ENCODE data around the gene ATAD3C.

ATAD3C gene

DNA sequence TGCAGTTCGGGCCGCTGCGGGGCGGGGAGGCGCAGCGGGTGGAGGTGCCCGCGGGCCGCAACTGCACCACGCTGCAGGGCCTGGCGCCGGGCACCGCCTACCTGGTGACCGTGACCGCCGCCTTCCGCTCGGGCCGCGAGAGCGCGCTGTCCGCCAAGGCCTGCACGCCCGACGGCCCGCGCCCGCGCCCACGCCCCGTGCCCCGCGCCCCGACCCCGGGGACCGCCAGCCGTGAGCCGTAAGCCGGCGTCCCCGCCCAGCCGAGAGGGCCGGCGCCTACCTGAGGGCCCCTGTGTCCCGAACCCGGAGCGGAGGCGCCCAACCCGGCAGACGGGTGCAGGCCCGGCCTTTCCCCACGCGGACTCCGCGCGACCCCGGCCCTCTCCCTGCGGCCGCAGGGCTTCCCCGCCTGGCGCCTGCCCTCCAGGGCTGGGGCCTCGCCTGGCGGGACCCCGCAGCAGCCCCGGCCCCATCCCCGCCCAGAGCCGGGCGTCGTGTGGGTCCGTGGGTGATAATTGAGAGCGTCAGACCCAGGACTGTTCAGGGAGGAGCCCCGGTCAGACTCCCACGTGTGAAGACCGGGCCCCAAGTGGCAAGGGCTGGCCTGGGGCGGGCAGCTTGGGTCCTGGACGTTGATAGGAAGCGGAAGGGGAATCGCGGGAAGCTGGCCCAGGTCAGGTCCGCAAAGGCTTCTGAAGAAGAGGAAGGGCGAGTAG is 9.8 kb upstream of the ATAD3C start:
- Histone ChIP-seq H3K4me1 (ENCODE audit: control insufficient read depth, insufficient read depth, low read length) (no peaks in the 10 kb centered on the region), H3K4me3 (ENCODE audit: low read depth, low read length) (no peak overlapping the region), H3K9me3 (ENCODE audit: control insufficient read depth, insufficient read depth, low read depth, low read length) (no peaks in the 10 kb centered on the region), H3K27ac (ENCODE audit: extremely low read depth, low read depth, low read length) (no peak overlapping the region), H3K36me3 (ENCODE audit: control insufficient read depth in 2 of 2, insufficient read depth in 1 of 2, low read length in 2 of 2) (peaks cover 0 to 9% of the 10 kb centered on the region in 2 experiments; a peak in 1 of 3 replicates)
- TF ChIP-seq ZNF266 (tag by site-specific recombination; IDR thresholded peaks at IDR 0.05; ENCODE audit: low read depth), result no peak
- no peak for TF ChIP-seq SETDB1 (IDR thresholded peaks at IDR 0.05; ENCODE audit: insufficient read length, low read length)
- TF ChIP-seq, protein P1, sequence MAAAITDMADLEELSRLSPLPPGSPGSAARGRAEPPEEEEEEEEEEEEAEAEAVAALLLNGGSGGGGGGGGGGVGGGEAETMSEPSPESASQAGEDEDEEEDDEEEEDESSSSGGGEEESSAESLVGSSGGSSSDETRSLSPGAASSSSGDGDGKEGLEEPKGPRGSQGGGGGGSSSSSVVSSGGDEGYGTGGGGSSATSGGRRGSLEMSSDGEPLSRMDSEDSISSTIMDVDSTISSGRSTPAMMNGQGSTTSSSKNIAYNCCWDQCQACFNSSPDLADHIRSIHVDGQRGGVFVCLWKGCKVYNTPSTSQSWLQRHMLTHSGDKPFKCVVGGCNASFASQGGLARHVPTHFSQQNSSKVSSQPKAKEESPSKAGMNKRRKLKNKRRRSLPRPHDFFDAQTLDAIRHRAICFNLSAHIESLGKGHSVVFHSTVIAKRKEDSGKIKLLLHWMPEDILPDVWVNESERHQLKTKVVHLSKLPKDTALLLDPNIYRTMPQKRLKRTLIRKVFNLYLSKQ (tag by site-specific recombination; IDR thresholded peaks at IDR 0.05; ENCODE audit: borderline replicate concordance), result no peak
- TF ChIP-seq ZNF394 (tag by site-specific recombination; IDR thresholded peaks at IDR 0.05; ENCODE audit: borderline replicate concordance), result no peak
- TF ChIP-seq ZNF830 (tag by site-specific recombination; IDR thresholded peaks at IDR 0.05; ENCODE audit: low read depth), result no peak
- TF ChIP-seq ZNF292 (tag by site-specific recombination; IDR thresholded peaks at IDR 0.05; ENCODE audit: borderline replicate concordance, low read depth), result no peak
- TF ChIP-seq MZF1 (tag by site-specific recombination; IDR thresholded peaks at IDR 0.05; ENCODE audit: borderline replicate concordance), result no peak
- TF ChIP-seq ZNF777 (tag by site-specific recombination; IDR thresholded peaks at IDR 0.05; ENCODE audit: borderline replicate concordance), result no peak
- TF ChIP-seq, protein P2, sequence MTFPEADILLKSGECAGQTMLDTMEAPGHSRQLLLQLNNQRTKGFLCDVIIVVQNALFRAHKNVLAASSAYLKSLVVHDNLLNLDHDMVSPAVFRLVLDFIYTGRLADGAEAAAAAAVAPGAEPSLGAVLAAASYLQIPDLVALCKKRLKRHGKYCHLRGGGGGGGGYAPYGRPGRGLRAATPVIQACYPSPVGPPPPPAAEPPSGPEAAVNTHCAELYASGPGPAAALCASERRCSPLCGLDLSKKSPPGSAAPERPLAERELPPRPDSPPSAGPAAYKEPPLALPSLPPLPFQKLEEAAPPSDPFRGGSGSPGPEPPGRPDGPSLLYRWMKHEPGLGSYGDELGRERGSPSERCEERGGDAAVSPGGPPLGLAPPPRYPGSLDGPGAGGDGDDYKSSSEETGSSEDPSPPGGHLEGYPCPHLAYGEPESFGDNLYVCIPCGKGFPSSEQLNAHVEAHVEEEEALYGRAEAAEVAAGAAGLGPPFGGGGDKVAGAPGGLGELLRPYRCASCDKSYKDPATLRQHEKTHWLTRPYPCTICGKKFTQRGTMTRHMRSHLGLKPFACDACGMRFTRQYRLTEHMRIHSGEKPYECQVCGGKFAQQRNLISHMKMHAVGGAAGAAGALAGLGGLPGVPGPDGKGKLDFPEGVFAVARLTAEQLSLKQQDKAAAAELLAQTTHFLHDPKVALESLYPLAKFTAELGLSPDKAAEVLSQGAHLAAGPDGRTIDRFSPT (tag by site-specific recombination; IDR thresholded peaks at IDR 0.05), result no peak
- TF ChIP-seq ZNF274 (IDR thresholded peaks at IDR 0.05; ENCODE audit: low read length), result no peak
- TF ChIP-seq ZNF274 (tag by site-specific recombination; IDR thresholded peaks at IDR 0.05; ENCODE audit: borderline replicate concordance), result no peak
- no peak for TF ChIP-seq ZNF664 (tag by site-specific recombination; IDR thresholded peaks at IDR 0.05)
- TF ChIP-seq ZNF423 (tag by site-specific recombination; IDR thresholded peaks at IDR 0.05), result no peak
- TF ChIP-seq PRDM1 (tag by site-specific recombination; IDR thresholded peaks at IDR 0.05), result no peak
- TF ChIP-seq ZNF658 (tag by site-specific recombination; IDR thresholded peaks at IDR 0.05), result no peak
- TF ChIP-seq ZXDB (tag by site-specific recombination; IDR thresholded peaks at IDR 0.05), result no peak
- TF ChIP-seq ZNF529 (tag by site-specific recombination; IDR thresholded peaks at IDR 0.05; ENCODE audit: insufficient replicate concordance), result no peak
- TF ChIP-seq ZNF776 (tag by site-specific recombination; IDR thresholded peaks at IDR 0.05; ENCODE audit: borderline replicate concordance), result no peak
- no peak for TF ChIP-seq FEZF1 (tag by site-specific recombination; IDR thresholded peaks at IDR 0.05)
- TF ChIP-seq ZNF544 (tag by site-specific recombination; IDR thresholded peaks at IDR 0.05), result no peak
- TF ChIP-seq, protein P3, sequence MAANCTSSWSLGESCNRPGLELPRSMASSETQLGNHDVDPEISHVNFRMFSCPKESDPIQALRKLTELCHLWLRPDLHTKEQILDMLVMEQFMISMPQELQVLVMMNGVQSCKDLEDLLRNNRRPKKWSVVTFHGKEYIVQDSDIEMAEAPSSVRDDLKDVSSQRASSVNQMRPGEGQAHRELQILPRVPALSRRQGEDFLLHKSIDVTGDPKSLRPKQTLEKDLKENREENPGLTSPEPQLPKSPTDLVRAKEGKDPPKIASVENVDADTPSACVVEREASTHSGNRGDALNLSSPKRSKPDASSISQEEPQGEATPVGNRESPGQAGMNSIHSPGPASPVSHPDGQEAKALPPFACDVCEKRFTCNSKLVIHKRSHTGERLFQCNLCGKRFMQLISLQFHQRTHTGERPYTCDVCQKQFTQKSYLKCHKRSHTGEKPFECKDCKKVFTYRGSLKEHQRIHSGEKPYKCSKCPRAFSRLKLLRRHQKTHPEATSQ (tag by site-specific recombination; IDR thresholded peaks at IDR 0.05), result no peak
- POLR2A ChIA-PET, result no interaction called here
- CTCF ChIA-PET, result interaction anchor here (0.7 to 2.9 kb wide), 4 partner anchors 11 to 424 kb away, joined by 3 to 14 read pairs (median 4); no protein-coding TSS in a partner anchor

Measured in HEK293 (cell line).